Ishikawa (cell line): ENCODE data around the gene COMMD7.

ENCODE experiments used
- CEBPB ChIP-seq: IDR thresholded peaks from 2 replicates; pipeline ENCODE4 v1.6.1; 2012
- CREB1 ChIP-seq: IDR thresholded peaks from 2 replicates; pipeline ENCODE4 v1.6.1; 2012; ENCODE audit warnings: low read depth
- EGR1 ChIP-seq: IDR thresholded peaks from 2 replicates; pipeline ENCODE4 v1.6.1; 2012
- EP300 ChIP-seq: IDR thresholded peaks from 2 replicates; pipeline ENCODE4 v1.6.1; 2012; ENCODE audit warnings: borderline replicate concordance
- FOXM1 ChIP-seq: IDR thresholded peaks from 2 replicates; pipeline ENCODE4 v1.6.1; 2012; ENCODE audit warnings: low read depth, borderline replicate concordance
- NFIC ChIP-seq: IDR thresholded peaks from 2 replicates; pipeline ENCODE4 v1.6.1; 2012
- RAD21 ChIP-seq: IDR thresholded peaks from 2 replicates; pipeline ENCODE4 v1.6.1; 2012; ENCODE audit warnings: low read depth
- TAF1 ChIP-seq: IDR thresholded peaks from 2 replicates; pipeline ENCODE4 v1.6.1; 2012; ENCODE audit warnings: low read depth, mild to moderate bottlenecking
- TCF12 ChIP-seq: IDR thresholded peaks from 2 replicates; pipeline ENCODE4 v1.6.1; 2012; ENCODE audit warnings: low read depth
- TEAD4 ChIP-seq: IDR thresholded peaks from 2 replicates; pipeline ENCODE4 v1.6.1; 2012
- YY1 ChIP-seq: IDR thresholded peaks from 2 replicates; pipeline ENCODE4 v1.6.1; 2012; ENCODE audit warnings: low read depth
- TF ChIP-seq, protein P1 (sequence below): IDR thresholded peaks from 2 replicates; pipeline ENCODE4 v1.6.1; 2012; ENCODE audit warnings: low read depth, mild to moderate bottlenecking
- TF ChIP-seq, protein P2 (sequence below): IDR thresholded peaks from 2 replicates; pipeline ENCODE4 v1.6.1; 2012
- TF ChIP-seq, protein P3 (sequence below): IDR thresholded peaks from 2 replicates; pipeline ENCODE4 v1.6.1; 2012

DNA sequence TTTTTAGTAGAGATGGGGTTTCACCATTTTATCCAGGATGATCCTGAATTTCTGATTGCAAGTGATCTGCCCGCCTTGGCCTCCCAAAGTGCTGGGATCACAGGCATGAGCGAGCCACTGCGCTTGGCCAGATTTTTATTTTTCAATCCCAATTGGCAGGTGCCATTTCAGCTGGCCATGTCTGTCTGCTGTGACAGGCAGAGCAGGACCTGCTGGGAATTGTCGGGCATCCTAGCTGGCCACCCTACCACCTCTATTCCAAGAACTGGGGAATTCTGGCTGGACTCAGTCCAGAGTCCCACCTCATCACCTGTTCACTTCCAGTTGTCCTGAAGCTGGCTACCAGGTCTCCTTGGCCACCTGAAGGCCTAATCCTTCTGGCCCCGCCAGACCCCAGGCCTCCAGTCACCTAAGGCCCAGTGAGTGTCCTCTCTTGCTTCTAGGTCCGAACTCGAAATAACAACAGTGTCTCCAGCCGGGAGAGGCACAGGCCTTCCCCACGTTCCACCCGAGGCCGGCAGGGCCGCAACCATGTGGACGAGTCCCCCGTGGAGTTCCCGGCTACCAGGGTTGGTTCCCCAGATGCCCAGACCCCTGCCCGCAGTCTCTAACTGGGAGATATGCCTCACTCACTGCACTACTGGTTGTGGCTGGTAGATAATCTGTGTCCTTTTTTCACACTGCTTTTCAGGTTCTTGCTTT lies 42.9 kb upstream of the COMMD7 start:
- TF ChIP-seq NFIC (no peak), CEBPB (no peak), YY1 (no peak), TAF1 (no peak), FOXM1 (no peak), EP300 (no peak), CREB1 (no peak), RAD21 (no peak), EGR1 (no peak), TEAD4 (no peak), TCF12 (no peak)
- TF ChIP-seq, protein P1, sequence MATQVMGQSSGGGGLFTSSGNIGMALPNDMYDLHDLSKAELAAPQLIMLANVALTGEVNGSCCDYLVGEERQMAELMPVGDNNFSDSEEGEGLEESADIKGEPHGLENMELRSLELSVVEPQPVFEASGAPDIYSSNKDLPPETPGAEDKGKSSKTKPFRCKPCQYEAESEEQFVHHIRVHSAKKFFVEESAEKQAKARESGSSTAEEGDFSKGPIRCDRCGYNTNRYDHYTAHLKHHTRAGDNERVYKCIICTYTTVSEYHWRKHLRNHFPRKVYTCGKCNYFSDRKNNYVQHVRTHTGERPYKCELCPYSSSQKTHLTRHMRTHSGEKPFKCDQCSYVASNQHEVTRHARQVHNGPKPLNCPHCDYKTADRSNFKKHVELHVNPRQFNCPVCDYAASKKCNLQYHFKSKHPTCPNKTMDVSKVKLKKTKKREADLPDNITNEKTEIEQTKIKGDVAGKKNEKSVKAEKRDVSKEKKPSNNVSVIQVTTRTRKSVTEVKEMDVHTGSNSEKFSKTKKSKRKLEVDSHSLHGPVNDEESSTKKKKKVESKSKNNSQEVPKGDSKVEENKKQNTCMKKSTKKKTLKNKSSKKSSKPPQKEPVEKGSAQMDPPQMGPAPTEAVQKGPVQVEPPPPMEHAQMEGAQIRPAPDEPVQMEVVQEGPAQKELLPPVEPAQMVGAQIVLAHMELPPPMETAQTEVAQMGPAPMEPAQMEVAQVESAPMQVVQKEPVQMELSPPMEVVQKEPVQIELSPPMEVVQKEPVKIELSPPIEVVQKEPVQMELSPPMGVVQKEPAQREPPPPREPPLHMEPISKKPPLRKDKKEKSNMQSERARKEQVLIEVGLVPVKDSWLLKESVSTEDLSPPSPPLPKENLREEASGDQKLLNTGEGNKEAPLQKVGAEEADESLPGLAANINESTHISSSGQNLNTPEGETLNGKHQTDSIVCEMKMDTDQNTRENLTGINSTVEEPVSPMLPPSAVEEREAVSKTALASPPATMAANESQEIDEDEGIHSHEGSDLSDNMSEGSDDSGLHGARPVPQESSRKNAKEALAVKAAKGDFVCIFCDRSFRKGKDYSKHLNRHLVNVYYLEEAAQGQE: no peak
- TF ChIP-seq, protein P2, sequence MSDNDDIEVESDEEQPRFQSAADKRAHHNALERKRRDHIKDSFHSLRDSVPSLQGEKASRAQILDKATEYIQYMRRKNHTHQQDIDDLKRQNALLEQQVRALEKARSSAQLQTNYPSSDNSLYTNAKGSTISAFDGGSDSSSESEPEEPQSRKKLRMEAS: no peak
- TF ChIP-seq, protein P3, sequence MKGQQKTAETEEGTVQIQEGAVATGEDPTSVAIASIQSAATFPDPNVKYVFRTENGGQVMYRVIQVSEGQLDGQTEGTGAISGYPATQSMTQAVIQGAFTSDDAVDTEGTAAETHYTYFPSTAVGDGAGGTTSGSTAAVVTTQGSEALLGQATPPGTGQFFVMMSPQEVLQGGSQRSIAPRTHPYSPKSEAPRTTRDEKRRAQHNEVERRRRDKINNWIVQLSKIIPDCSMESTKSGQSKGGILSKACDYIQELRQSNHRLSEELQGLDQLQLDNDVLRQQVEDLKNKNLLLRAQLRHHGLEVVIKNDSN: no peak
